DOHH2 (cell line): ENCODE results near the gene TENT5A.

ENCODE experiments used
- H3F3A ChIP-seq: fragments of 200-600 bp; sonication (generic), shearing (Covaris generic); 2 replicates; pipeline ENCODE4 v1.6.0; 2016; ENCODE audit warnings: antibody characterized with exemption, mild to moderate bottlenecking; ENCODE audit not compliant: control insufficient read depth, insufficient read depth
- H3K27ac ChIP-seq: fragments of 200-600 bp; sonication (generic); 2 replicates; pipeline ENCODE4 v1.5.1; 2014; ENCODE audit warnings: low read depth, mild to moderate bottlenecking, low read length, moderate library complexity
- H3K27me3 ChIP-seq: fragments of 200-600 bp; sonication (generic); 2 replicates; pipeline ENCODE4 v1.6.1; 2014; ENCODE audit warnings: mild to moderate bottlenecking, low read length, mixed read lengths; ENCODE audit not compliant: control insufficient read depth
- H3K36me3 ChIP-seq: fragments of 200-600 bp; sonication (generic); 2 replicates; pipeline ENCODE4 v1.6.1; 2014; ENCODE audit warnings: mild to moderate bottlenecking, low read length, moderate library complexity, mixed read lengths; ENCODE audit not compliant: control insufficient read depth
- H3K4me1 ChIP-seq: fragments of 200-600 bp; sonication (generic); 2 replicates; pipeline ENCODE4 v1.6.1; 2014; ENCODE audit warnings: mild to moderate bottlenecking, low read length, mixed read lengths; ENCODE audit not compliant: control insufficient read depth
- H3K4me2 ChIP-seq: fragments of 200-600 bp; sonication (generic); 2 replicates; pipeline ENCODE4 v1.6.0; 2014; ENCODE audit warnings: mild to moderate bottlenecking, low read length, moderate library complexity
- H3K4me3 ChIP-seq: fragments of 200-600 bp; sonication (generic); 2 replicates; pipeline ENCODE4 v1.5.1; 2014; ENCODE audit warnings: mild to moderate bottlenecking, low read length, mixed read lengths
- H3K79me2 ChIP-seq: fragments of 200-600 bp; sonication (generic); 2 replicates; pipeline ENCODE4 v1.6.1; 2014; ENCODE audit warnings: mild to moderate bottlenecking, low read length, mixed read lengths; ENCODE audit not compliant: control insufficient read depth
- H3K9me2 ChIP-seq: fragments of 200-600 bp; sonication (generic); replicated peaks from 2 replicates; pipeline ENCODE4 v1.6.1; 2014; ENCODE audit warnings: mild to moderate bottlenecking, low read length, mixed read lengths; ENCODE audit not compliant: control insufficient read depth
- H3K9me3 ChIP-seq: fragments of 200-600 bp; sonication (generic); 2 replicates; pipeline ENCODE4 v1.6.1; 2014; ENCODE audit warnings: antibody characterized with exemption, low read length, mixed read lengths; ENCODE audit not compliant: control insufficient read depth, insufficient read depth
- H4K20me1 ChIP-seq: fragments of 200-600 bp; sonication (generic); 2 replicates; pipeline ENCODE4 v1.6.0; 2014; ENCODE audit warnings: low read depth, mild to moderate bottlenecking, antibody characterized with exemption, low read length, moderate library complexity; ENCODE audit not compliant: control insufficient read depth, insufficient read depth
- EZH2phosphoT487 ChIP-seq: fragments of 200-600 bp; sonication (generic); IDR thresholded peaks from 2 replicates; pipeline ENCODE4 v1.6.1; 2017; ENCODE audit warnings: borderline replicate concordance, mild to moderate bottlenecking, antibody characterized with exemption, low read length, moderate library complexity, mixed read lengths
- TF ChIP-seq, protein P1 (sequence below): fragments of 200-600 bp; sonication (generic); IDR thresholded peaks from one replicate; pipeline ENCODE4 v1.5.1; 2014; ENCODE audit warnings: antibody characterized with exemption, mild to moderate bottlenecking, low read depth, low read length; ENCODE audit not compliant: poor library complexity, severe bottlenecking

The TENT5A gene

DNA sequence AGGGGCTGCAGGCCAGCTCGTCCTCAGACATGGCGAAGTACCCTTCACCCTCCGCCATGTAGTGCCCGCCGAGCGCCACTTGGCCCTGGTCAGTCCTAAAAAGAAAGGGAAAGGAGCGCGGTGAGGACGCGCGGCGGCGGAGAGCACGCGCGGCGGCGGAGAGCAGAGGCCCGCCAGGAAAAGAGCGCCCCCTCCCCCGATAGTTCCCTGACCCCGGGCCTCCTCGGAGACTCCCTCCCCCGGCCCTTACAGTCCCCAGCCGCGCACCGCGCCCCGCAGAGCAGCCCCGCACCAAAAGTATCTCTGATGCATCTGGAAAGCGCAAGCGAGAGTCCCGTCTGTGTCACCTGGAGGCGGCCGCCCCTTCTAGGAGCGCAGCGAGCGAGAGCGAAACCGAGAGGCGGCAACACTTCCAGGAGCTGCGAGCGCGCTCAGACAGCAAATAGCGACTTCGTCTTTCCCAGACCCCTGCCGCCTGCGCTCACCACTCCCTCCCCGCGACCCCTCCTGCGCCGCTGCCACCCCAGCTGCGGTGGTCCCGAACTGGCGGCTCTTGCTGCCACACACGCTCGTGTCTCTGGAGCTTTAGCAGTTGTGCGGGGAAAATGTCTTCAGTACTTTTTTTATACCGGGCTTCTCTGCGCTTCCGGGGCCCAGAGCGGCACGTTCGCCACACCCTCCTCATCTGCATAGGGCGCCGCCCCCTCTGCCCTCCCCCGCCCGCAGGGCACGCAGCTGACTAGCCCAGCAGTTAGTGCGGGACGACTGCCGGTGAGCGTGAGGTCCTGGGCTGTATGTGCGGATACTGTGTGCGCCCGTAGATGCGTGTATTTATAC, at the start of gene TENT5A:
TENT5A (minus strand) TSS at position 598 of the 837 bp plus-strand sequence; CDS start at position 58, 540 bp downstream.
- H4K20me1 ChIP-seq, result no peaks in the 10 kb centered on the region
- no peaks in the 10 kb centered on the region for H3K27me3 ChIP-seq
- peaks cover 2% of the 10 kb centered on the region; the same call in 1 of the 2 replicates for H3K9me3 ChIP-seq
- H3K4me3 ChIP-seq, result no peak within 1 kb of the TSS
- no peak within 1 kb of the TSS for H3K27ac ChIP-seq
- TF ChIP-seq, protein P1, sequence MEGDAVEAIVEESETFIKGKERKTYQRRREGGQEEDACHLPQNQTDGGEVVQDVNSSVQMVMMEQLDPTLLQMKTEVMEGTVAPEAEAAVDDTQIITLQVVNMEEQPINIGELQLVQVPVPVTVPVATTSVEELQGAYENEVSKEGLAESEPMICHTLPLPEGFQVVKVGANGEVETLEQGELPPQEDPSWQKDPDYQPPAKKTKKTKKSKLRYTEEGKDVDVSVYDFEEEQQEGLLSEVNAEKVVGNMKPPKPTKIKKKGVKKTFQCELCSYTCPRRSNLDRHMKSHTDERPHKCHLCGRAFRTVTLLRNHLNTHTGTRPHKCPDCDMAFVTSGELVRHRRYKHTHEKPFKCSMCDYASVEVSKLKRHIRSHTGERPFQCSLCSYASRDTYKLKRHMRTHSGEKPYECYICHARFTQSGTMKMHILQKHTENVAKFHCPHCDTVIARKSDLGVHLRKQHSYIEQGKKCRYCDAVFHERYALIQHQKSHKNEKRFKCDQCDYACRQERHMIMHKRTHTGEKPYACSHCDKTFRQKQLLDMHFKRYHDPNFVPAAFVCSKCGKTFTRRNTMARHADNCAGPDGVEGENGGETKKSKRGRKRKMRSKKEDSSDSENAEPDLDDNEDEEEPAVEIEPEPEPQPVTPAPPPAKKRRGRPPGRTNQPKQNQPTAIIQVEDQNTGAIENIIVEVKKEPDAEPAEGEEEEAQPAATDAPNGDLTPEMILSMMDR, result no peak
- TF ChIP-seq EZH2phosphoT487, result no peak
- no peaks in the 10 kb centered on the region for H3K9me2 ChIP-seq
- no peaks in the 10 kb centered on the region for H3K4me1 ChIP-seq
- no peaks in the 10 kb centered on the region for H3K36me3 ChIP-seq
- H3F3A ChIP-seq, result no peaks in the 10 kb centered on the region
- no peaks in the 10 kb centered on the region for H3K79me2 ChIP-seq
- H3K4me2 ChIP-seq, result no peak within 1 kb of the TSS

DNA sequence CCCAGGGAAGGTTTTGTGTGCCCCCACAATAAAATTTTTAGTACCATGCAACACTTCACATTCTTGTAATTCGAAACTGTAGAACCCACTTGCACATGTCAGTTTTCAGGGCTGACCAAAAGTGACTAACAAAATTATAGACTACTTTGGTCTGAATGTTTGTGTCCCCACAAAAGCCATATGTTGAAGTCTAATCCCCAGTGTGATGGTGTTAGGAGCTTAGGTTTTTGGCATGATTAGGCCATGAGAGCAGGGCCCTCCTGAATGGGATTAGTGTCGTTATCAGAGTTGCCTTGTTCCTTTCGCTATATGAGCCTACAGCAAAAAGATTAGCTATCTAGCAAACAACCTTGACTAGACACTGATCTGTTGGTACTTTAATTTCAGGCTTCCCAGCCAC, 49.0 kb upstream of the TENT5A start:
- no peaks in the 10 kb centered on the region for H3K9me2 ChIP-seq
- no peak for TF ChIP-seq EZH2phosphoT487
- TF ChIP-seq, protein P1, result no peak
- H3K9me3 ChIP-seq, result no peaks in the 10 kb centered on the region

DNA sequence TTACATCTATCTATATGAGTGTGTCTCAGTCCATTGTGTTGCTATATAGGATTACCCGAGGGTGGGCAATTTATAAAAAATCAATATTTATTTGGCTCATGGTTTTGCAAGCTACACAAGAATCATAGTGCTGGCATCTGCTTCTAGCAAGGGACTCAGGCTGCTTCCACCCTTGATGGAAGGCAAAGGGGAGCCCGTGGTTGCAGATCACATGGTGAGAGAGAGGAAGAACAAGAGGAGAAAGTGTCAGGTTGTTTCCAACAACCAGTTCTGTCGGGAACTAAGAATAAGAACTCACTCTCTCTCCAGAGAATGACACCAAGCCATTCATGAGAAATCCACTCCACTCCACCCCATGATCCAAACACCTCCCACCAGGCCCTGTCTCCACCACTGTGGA, 48.2 kb upstream of the TENT5A start:
- no peaks in the 10 kb centered on the region for H3F3A ChIP-seq
- no peaks in the 10 kb centered on the region for H3K79me2 ChIP-seq
- H3K4me2 ChIP-seq, result no peak overlapping the region
- no peaks in the 10 kb centered on the region for H3K9me3 ChIP-seq
- H3K27ac ChIP-seq, result no peak overlapping the region
- no peaks in the 10 kb centered on the region for H3K9me2 ChIP-seq
- H3K36me3 ChIP-seq, result no peaks in the 10 kb centered on the region
- H3K4me3 ChIP-seq, result no peak overlapping the region
- no peaks in the 10 kb centered on the region for H3K27me3 ChIP-seq
- H4K20me1 ChIP-seq, result no peaks in the 10 kb centered on the region
- no peaks in the 10 kb centered on the region for H3K4me1 ChIP-seq
- TF ChIP-seq, protein P1, result no peak
- TF ChIP-seq EZH2phosphoT487, result no peak

More for the DNA sequence above, 49.0 kb upstream of the TENT5A start:
- H3F3A ChIP-seq, result no peaks in the 10 kb centered on the region
- H3K4me2 ChIP-seq, result no peak overlapping the region
- no peak overlapping the region for H3K4me3 ChIP-seq
- no peaks in the 10 kb centered on the region for H3K79me2 ChIP-seq
- no peaks in the 10 kb centered on the region for H3K27me3 ChIP-seq
- no peak overlapping the region for H3K27ac ChIP-seq
- H4K20me1 ChIP-seq, result no peaks in the 10 kb centered on the region
- no peaks in the 10 kb centered on the region for H3K4me1 ChIP-seq
- no peaks in the 10 kb centered on the region for H3K36me3 ChIP-seq
